GM06990 (cell line): ENCODE results near the gene RMI1.
"Not testable (repeated sequence)": the region's sequence is repeated elsewhere in the genome, so short reads cannot be mapped to it uniquely, and the experiment has no call there.

Experiments
- DNase-seq: peaks from one replicate; pipeline ENCODE4 v3.0.0-alpha.2; 2011; ENCODE audit not compliant: insufficient read length; ENCODE audit errors: extremely low read depth
- H3K27me3 ChIP-seq: replicated peaks from 2 replicates; pipeline ENCODE4 v1.6.0; 2011; ENCODE audit warnings: low read length; ENCODE audit not compliant: control insufficient read depth, insufficient read depth
- H3K36me3 ChIP-seq: 2 replicates; pipeline ENCODE4 v1.5.1; 2011; ENCODE audit warnings: low read length; ENCODE audit not compliant: control insufficient read depth, insufficient read depth
- H3K4me3 ChIP-seq: replicated peaks from 2 replicates; pipeline ENCODE4 v1.5.1; 2011; ENCODE audit warnings: low read depth, mild to moderate bottlenecking, control low read depth, low read length
- CTCF ChIP-seq: IDR thresholded peaks from 2 replicates; pipeline ENCODE4 v1.5.1; 2011; ENCODE audit warnings: low read length, control low read depth, mild to moderate bottlenecking, inconsistent platforms; ENCODE audit not compliant: insufficient read depth, poor library complexity, severe bottlenecking

RMI1 gene

DNA sequence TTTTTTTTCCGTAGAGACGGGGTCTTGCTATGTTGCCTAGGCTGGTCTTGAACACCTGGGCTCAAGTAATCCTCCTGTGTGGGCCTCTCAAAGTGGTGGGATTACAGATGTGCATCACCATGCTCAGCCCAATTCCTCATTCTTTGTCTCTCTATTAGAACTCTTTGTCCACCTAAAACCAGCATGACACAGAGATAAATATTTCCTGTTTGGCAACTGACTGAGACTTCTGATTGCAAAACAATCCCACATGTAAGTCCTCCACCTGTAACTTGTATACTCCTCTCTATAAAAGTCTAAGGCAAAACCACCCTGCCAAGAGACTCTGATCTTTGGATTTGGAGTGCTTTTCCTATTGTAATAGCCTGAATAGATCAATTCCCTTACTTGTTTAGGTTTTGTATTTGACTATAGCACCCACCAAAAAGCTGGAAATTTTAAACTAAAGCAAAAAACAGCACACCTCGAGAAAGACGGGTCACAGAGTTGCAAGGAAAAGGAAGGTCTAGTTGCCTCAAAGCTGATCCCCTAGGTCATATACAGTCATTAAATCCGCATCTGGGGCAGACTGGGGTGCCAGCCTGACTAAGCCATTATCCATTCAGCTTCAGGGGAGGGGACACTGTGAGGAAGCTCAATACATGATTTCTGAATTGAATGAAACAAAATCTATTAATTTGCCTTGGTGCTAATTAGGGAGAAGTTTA is 45.9 kb upstream of the RMI1 start:
- Histone ChIP-seq H3K36me3 (no peaks in the 10 kb centered on the region), H3K27me3 (no peaks in the 10 kb centered on the region), H3K4me3 (no peak overlapping the region)
- TF ChIP-seq CTCF, result no peak
- no peak for DNase-seq

DNA sequence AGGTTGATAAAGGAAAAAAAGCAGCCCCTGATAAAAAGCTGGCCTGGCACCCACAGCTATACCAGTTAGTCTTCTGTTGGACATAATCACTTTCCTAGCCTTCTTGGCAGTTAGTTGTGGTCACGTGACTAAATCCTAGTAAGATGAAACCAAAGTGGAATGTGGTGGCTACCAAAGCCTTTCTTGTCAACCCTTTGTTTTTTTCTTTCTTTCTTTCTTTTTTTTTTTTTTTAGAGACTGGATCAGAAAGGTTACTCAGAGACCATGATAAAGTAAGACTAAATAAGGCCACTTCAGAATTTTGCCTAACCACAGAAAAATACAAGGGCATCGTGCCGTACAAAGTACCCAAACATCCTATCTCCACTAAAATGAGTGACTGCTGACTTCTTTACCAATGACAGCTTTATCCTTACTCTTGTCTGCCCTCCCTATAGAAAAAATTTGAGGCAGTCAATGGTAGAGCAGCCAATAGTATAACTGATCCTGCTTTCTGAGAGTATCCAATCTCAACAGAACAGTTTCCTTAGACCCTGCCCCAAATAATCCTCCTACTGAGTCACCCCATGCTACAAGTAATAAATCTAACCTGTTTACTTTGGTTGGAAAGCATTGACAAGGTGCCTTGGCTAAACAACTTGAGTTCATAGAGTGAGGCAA is 45.2 kb upstream of the RMI1 start:
- no peak for DNase-seq
- Histone ChIP-seq H3K4me3 (no peak overlapping the region), H3K36me3 (no peaks in the 10 kb centered on the region), H3K27me3 (no peaks in the 10 kb centered on the region)
- no peak for TF ChIP-seq CTCF

GRCh38 chr9:83936523-83936922 is 44.1 kb upstream of the RMI1 start:
- DNase-seq, result no peak
- Histone ChIP-seq H3K27me3 (no peaks in the 10 kb centered on the region), H3K4me3 (no peak overlapping the region), H3K36me3 (no peaks in the 10 kb centered on the region)
- TF ChIP-seq CTCF, result no peak

GRCh38 chr9:83937861-83938455 is 42.6 kb upstream of the RMI1 start:
- DNase-seq, result no peak
- no peaks in the 10 kb centered on the region for H3K27me3 ChIP-seq
- H3K36me3 ChIP-seq, result no peaks in the 10 kb centered on the region
- peak; percentile 55 for TF ChIP-seq CTCF
- no peak overlapping the region for H3K4me3 ChIP-seq

GRCh38 chr9:83940590-83941303 is 39.9 kb upstream of the RMI1 start:
- H3K4me3 ChIP-seq, result no peak overlapping the region
- H3K36me3 ChIP-seq, result no peaks in the 10 kb centered on the region
- no peak for TF ChIP-seq CTCF
- no peak for DNase-seq
- H3K27me3 ChIP-seq, result no peaks in the 10 kb centered on the region

- not testable (repeated sequence) for H3K27me3 ChIP-seq, DNase-seq, H3K4me3 ChIP-seq, H3K36me3 ChIP-seq
Observed at GRCh38 chr9:83948096-83948495, 32.5 kb upstream of the RMI1 start.
